Suprapubic skin (tissue), 4 donors: ENCODE results near the gene STARD13.

Experiments used
- EP300 ChIP-seq: sonication (generic); formaldehyde crosslinking; IDR thresholded peaks from one replicate; pipeline ENCODE4 v1.6.1; 2017; ENCODE audit warnings: antibody characterized with exemption
- POLR2AphosphoS5 ChIP-seq, 3 donors: sonication (generic); formaldehyde crosslinking; IDR thresholded peaks; one replicate each; pipeline ENCODE4 v1.6.1; 2017; ENCODE audit warnings: antibody characterized with exemption in 3 of 3
- TF ChIP-seq, protein P1 (sequence below), 2 donors: fragments of 200-600 bp in 1 of 2; fragments of 450-650 bp in 1 of 2; sonication (generic) in 1 of 2; IDR thresholded peaks; one replicate each; pipeline ENCODE4 v1.5.1; 2016 to 2019; ENCODE audit warnings: antibody characterized with exemption in 2 of 2, mild to moderate bottlenecking in 1 of 2, moderate library complexity in 1 of 2

DNA sequence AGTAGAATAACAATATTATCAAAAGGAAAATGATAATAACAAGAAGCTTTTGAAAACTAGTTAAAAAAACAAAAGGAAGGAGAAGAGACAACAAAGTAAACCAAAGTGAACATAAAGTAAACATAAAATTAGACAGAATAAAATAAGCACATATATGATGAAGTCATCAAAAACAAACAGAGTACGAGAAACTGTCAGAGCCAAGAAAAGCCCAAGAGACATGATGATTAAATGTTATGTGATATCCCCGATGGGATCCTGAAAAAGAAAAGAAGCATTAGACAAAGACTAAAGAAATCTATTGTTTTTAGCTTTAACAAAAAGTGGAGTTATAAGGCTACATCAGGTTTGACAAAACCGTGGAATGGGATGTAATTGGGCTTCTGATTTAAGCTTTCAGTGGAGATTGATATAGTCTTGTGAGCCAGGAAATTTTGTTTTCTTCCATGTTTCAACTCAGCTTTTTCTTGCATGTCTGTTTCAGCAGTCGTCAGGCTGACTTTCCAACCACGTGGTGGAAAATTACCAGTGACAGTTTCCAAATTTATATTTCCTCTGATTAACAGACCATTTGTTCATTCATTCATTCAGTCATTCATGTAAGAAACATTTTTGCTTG, 204.5 kb downstream of the STARD13 start:
- TF ChIP-seq EP300 (no peak), POLR2AphosphoS5 (IDR thresholded peaks at IDR 0.05) (no peak)
- TF ChIP-seq, protein P1, sequence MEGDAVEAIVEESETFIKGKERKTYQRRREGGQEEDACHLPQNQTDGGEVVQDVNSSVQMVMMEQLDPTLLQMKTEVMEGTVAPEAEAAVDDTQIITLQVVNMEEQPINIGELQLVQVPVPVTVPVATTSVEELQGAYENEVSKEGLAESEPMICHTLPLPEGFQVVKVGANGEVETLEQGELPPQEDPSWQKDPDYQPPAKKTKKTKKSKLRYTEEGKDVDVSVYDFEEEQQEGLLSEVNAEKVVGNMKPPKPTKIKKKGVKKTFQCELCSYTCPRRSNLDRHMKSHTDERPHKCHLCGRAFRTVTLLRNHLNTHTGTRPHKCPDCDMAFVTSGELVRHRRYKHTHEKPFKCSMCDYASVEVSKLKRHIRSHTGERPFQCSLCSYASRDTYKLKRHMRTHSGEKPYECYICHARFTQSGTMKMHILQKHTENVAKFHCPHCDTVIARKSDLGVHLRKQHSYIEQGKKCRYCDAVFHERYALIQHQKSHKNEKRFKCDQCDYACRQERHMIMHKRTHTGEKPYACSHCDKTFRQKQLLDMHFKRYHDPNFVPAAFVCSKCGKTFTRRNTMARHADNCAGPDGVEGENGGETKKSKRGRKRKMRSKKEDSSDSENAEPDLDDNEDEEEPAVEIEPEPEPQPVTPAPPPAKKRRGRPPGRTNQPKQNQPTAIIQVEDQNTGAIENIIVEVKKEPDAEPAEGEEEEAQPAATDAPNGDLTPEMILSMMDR (IDR thresholded peaks at IDR 0.05), result no peak
